ENCODE results near the gene ACTR3C.

ACTR3C gene

GRCh38 chr7:150355666-150356059 lies 32.3 kb upstream of the ACTR3C start:
- TF ChIP-seq ZC3H10 (CRISPR knock-in tag; IDR thresholded peaks at IDR 0.05), result no peak
- TF ChIP-seq RARB (CRISPR knock-in tag; IDR thresholded peaks at IDR 0.05), result no peak
- no peak for TF ChIP-seq TOX (CRISPR knock-in tag; IDR thresholded peaks at IDR 0.05; ENCODE audit: borderline replicate concordance)
- ATAC-seq, result no peak

DNA sequence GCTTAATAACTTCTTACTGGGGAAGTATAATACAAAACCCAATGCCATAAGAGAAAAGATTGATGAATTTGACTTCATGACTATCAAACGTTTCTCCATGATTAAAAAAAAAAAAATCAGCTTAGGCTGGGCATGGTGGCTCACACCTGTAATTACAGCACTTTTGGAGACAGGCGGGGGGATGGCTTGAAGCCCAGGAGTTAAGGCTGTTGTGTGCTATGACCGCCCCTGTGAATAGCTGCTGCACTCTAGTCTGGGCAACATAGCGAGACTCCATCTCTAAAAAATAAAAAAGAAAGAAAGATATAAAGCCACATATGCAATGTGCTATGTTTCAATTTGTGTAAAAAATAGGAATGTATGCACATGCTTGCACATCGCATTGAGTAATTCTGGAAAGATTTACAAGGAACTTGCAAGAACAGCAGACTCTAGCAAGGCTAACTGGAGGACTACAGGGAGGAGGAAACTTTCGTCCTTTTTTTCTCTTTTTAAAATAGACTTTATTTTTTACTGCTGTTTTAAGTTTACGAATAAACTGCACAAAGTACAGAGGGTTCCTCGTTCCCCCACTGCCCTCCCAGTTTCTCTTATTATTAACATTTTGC lies 28.3 kb upstream of the ACTR3C start:
- ATAC-seq, result peak; percentile 21; the same call in 1 of the 3 replicates
- TF ChIP-seq, protein P1, sequence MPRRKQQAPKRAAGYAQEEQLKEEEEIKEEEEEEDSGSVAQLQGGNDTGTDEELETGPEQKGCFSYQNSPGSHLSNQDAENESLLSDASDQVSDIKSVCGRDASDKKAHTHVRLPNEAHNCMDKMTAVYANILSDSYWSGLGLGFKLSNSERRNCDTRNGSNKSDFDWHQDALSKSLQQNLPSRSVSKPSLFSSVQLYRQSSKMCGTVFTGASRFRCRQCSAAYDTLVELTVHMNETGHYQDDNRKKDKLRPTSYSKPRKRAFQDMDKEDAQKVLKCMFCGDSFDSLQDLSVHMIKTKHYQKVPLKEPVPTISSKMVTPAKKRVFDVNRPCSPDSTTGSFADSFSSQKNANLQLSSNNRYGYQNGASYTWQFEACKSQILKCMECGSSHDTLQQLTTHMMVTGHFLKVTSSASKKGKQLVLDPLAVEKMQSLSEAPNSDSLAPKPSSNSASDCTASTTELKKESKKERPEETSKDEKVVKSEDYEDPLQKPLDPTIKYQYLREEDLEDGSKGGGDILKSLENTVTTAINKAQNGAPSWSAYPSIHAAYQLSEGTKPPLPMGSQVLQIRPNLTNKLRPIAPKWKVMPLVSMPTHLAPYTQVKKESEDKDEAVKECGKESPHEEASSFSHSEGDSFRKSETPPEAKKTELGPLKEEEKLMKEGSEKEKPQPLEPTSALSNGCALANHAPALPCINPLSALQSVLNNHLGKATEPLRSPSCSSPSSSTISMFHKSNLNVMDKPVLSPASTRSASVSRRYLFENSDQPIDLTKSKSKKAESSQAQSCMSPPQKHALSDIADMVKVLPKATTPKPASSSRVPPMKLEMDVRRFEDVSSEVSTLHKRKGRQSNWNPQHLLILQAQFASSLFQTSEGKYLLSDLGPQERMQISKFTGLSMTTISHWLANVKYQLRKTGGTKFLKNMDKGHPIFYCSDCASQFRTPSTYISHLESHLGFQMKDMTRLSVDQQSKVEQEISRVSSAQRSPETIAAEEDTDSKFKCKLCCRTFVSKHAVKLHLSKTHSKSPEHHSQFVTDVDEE (CRISPR knock-in tag; IDR thresholded peaks at IDR 0.05), result no peak
- TF ChIP-seq OSR1 (CRISPR knock-in tag; IDR thresholded peaks at IDR 0.05), result no peak
- TF ChIP-seq TCF4 (CRISPR knock-in tag; IDR thresholded peaks at IDR 0.05; ENCODE audit: borderline replicate concordance), result no peak
- no peak for TF ChIP-seq ISL1 (CRISPR knock-in tag; IDR thresholded peaks at IDR 0.05)
- TF ChIP-seq ZFP3 (CRISPR knock-in tag; IDR thresholded peaks at IDR 0.05), result no peak
- TF ChIP-seq ARNTL (CRISPR knock-in tag; IDR thresholded peaks at IDR 0.05; ENCODE audit: borderline replicate concordance, low read depth), result no peak
- TF ChIP-seq POU6F1 (CRISPR knock-in tag; IDR thresholded peaks at IDR 0.05; ENCODE audit: borderline replicate concordance, low read depth), result no peak
- TF ChIP-seq TOX (CRISPR knock-in tag; IDR thresholded peaks at IDR 0.05; ENCODE audit: borderline replicate concordance), result no peak
- TF ChIP-seq ZNF8 (CRISPR knock-in tag; IDR thresholded peaks at IDR 0.05), result no peak
- TF ChIP-seq SNAI2 (CRISPR knock-in tag; IDR thresholded peaks at IDR 0.05), result no peak
- TF ChIP-seq ZNF70 (CRISPR knock-in tag; IDR thresholded peaks at IDR 0.05), result no peak
- TF ChIP-seq ZFP30 (CRISPR knock-in tag; IDR thresholded peaks at IDR 0.05), result no peak
- TF ChIP-seq ZNF565 (CRISPR knock-in tag; conservative IDR thresholded peaks at IDR 0.05; ENCODE audit: low read depth), result no peak
- TF ChIP-seq, protein P2, sequence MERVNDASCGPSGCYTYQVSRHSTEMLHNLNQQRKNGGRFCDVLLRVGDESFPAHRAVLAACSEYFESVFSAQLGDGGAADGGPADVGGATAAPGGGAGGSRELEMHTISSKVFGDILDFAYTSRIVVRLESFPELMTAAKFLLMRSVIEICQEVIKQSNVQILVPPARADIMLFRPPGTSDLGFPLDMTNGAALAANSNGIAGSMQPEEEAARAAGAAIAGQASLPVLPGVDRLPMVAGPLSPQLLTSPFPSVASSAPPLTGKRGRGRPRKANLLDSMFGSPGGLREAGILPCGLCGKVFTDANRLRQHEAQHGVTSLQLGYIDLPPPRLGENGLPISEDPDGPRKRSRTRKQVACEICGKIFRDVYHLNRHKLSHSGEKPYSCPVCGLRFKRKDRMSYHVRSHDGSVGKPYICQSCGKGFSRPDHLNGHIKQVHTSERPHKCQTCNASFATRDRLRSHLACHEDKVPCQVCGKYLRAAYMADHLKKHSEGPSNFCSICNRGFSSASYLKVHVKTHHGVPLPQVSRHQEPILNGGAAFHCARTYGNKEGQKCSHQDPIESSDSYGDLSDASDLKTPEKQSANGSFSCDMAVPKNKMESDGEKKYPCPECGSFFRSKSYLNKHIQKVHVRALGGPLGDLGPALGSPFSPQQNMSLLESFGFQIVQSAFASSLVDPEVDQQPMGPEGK (CRISPR knock-in tag; IDR thresholded peaks at IDR 0.05; ENCODE audit: borderline replicate concordance), result no peak
- TF ChIP-seq ESRRG (CRISPR knock-in tag; IDR thresholded peaks at IDR 0.05), result no peak
- TF ChIP-seq RARB (CRISPR knock-in tag; IDR thresholded peaks at IDR 0.05), result no peak

- no peak for ATAC-seq
- TF ChIP-seq TCF4 (CRISPR knock-in tag; IDR thresholded peaks at IDR 0.05; ENCODE audit: borderline replicate concordance), result no peak
- no peak for TF ChIP-seq POU6F1 (CRISPR knock-in tag; IDR thresholded peaks at IDR 0.05; ENCODE audit: borderline replicate concordance, low read depth)
- TF ChIP-seq ESRRG (CRISPR knock-in tag; IDR thresholded peaks at IDR 0.05), result no peak
Measured at GRCh38 chr7:150346922-150347321, 23.6 kb upstream of the ACTR3C start.

GRCh38 chr7:150345012-150345411 lies 21.7 kb upstream of the ACTR3C start:
- no peak for ATAC-seq
- no peak for TF ChIP-seq TCF4 (CRISPR knock-in tag; IDR thresholded peaks at IDR 0.05; ENCODE audit: borderline replicate concordance)
- TF ChIP-seq ZC3H10 (CRISPR knock-in tag; IDR thresholded peaks at IDR 0.05), result no peak
- TF ChIP-seq, protein P2 (CRISPR knock-in tag; IDR thresholded peaks at IDR 0.05; ENCODE audit: borderline replicate concordance), result no peak
- no peak for TF ChIP-seq POU6F1 (CRISPR knock-in tag; IDR thresholded peaks at IDR 0.05; ENCODE audit: borderline replicate concordance, low read depth)
- TF ChIP-seq ZNF8 (CRISPR knock-in tag; IDR thresholded peaks at IDR 0.05), result no peak
- no peak for TF ChIP-seq ZNF70 (CRISPR knock-in tag; IDR thresholded peaks at IDR 0.05)
- TF ChIP-seq BACH2 (CRISPR knock-in tag; IDR thresholded peaks at IDR 0.05; ENCODE audit: borderline replicate concordance), result no peak
- TF ChIP-seq SNAI2 (CRISPR knock-in tag; IDR thresholded peaks at IDR 0.05), result no peak
- TF ChIP-seq, protein P1 (CRISPR knock-in tag; IDR thresholded peaks at IDR 0.05), result no peak
- no peak for TF ChIP-seq ISL1 (CRISPR knock-in tag; IDR thresholded peaks at IDR 0.05)
